Adrenal gland (tissue), 5 donors: ENCODE results near the gene SERPINA5.
"Not testable (repeated sequence)": the region's sequence is repeated elsewhere in the genome, so short reads cannot be mapped to it uniquely, and the experiment has no call there.

Experiments
- CTCF ChIP-seq, 6 experiments: fragments of 450-650 bp in 4 of 6; fragments of 200-600 bp in 2 of 6; sonication (generic) in 1 of 6; IDR thresholded peaks; 1 replicate in 5 of 6; 2 replicates in 1 of 6; pipeline versions ENCODE4 v1.5.1 to v1.8.0; 2016 to 2021; ENCODE audit warnings: antibody characterized with exemption in 6 of 6, mild to moderate bottlenecking in 2 of 6, moderate library complexity in 1 of 6
- POLR2A ChIP-seq, 2 donors: fragments of 450-650 bp; IDR thresholded peaks; one replicate each; pipeline ENCODE4 v1.6.1; 2017; ENCODE audit warnings: antibody characterized with exemption in 2 of 2, mild to moderate bottlenecking in 2 of 2, moderate library complexity in 1 of 2
- donor health status: DM: no; HTN: no; CAD: no.

GRCh38 chr14:94577472-94577871 is 3.8 kb upstream of the SERPINA5 start:
- TF ChIP-seq CTCF, POLR2A (IDR thresholded peaks at IDR 0.05): not testable (repeated sequence)
